Spinal cord (tissue), 10 donors: Measurements from ENCODE around the gene CCDC149. TPM values are rescaled to one million over a fixed set of nuclear protein-coding genes. Genes with fewer than 3 reads are reported as not detected.

Source experiments
- DNase-seq, 6 donors: peaks; one replicate each; pipeline versions ENCODE4 v3.0.0 to v3.0.0-alpha.2; 2013 to 2015; ENCODE audit warnings: low spot score in 6 of 6, low read depth in 4 of 6
- H3K27ac ChIP-seq: one replicate; pipeline ENCODE4 v1.5.1; 2013; ENCODE audit warnings: low read depth, low read length, control low read depth
- H3K27me3 ChIP-seq: one replicate; pipeline ENCODE4 v1.6.1; 2013; ENCODE audit warnings: low read length; ENCODE audit not compliant: control insufficient read depth, insufficient read depth
- H3K36me3 ChIP-seq: one replicate; pipeline ENCODE4 v1.6.1; 2013; ENCODE audit warnings: low read length; ENCODE audit not compliant: control insufficient read depth, insufficient read depth
- H3K4me1 ChIP-seq: one replicate; pipeline ENCODE4 v1.6.1; 2013; ENCODE audit warnings: low read length; ENCODE audit not compliant: control insufficient read depth, insufficient read depth
- H3K4me3 ChIP-seq: one replicate; pipeline ENCODE4 v1.5.1; 2013; ENCODE audit warnings: low read depth, low read length, control low read depth
- H3K9me3 ChIP-seq: one replicate; pipeline ENCODE4 v1.6.1; 2013; ENCODE audit warnings: low read length; ENCODE audit not compliant: control insufficient read depth, insufficient read depth
- WGBS: methylation state at CpG from one replicate; pipeline ENCODE4 v1.1.5; 2013; ENCODE audit warnings: missing lambda C conversion rate; ENCODE audit not compliant: insufficient coverage; 5-methylcytosine and 5-hydroxymethylcytosine counted together
- polyA plus RNA-seq, 2 donors: library from polyadenylated mRNA; unstranded; fragments of 120-200 nt; gene quantifications; one replicate each; pipeline ENCODE4 v1.2.1, GENCODE V29; 2013; ENCODE audit not compliant: insufficient read length in 2 of 2
- total RNA-seq, 2 donors: library from RNA; depleted of rRNA in 1 of 2; stranded (reverse); fragments of 120-200 nt in 1 of 2; fragments of >200 nt in 1 of 2; gene quantifications; one replicate each; pipeline versions ENCODE4 v1.2.3 to v1.2.4, GENCODE V29; 2013 to 2014
- donor health status: healthy.

Gene CCDC149
- total and polyA plus RNA-seq, 4 donors = 15.0 to 27.1 (median 23.3) TPM

DNA sequence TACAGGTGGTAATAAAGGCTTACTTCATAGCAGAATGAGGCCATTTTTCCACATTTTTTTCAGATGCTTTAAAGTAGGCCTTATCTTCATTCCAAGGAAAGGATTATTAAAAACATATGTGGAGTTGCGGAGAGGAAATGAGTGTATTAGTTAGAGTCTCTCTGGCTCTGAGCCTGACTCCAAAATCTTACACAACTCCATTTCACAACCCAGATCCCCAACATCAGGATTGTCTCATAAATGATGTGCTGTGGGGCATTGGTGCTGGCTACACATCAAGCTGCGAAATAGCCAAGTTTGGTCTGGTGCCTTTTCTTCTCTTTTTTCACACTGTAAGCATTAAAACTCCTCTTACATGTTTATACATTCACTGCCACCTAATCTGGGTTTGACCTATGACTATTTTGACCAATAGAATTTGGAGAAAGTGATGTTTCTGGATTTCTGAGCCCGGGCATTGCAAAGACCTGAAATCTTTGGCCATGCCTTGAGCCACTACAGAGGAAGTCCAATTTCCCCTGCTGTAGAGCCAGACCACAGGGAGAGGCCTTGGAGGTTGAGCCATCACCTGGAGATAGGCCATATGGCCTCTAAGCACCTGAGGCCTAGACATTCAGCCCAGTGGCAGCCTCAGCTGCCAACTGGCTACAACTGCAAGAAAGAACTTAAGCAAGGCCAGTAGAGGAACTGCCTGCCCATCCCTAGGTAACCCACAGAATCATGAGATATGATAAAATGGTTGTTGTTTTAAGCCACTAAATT lies 134.2 kb downstream of the CCDC149 start:
- Histone ChIP-seq H3K4me1 (no peaks in the 10 kb centered on the region), H3K4me3 (no peak overlapping the region), H3K9me3 (no peaks in the 10 kb centered on the region), H3K36me3 (no peaks in the 10 kb centered on the region), H3K27me3 (no peaks in the 10 kb centered on the region), H3K27ac (no peak overlapping the region)
- DNase-seq = no peak
- WGBS = 0% methylated on average over 1 of the region's 3 CpGs

DNA sequence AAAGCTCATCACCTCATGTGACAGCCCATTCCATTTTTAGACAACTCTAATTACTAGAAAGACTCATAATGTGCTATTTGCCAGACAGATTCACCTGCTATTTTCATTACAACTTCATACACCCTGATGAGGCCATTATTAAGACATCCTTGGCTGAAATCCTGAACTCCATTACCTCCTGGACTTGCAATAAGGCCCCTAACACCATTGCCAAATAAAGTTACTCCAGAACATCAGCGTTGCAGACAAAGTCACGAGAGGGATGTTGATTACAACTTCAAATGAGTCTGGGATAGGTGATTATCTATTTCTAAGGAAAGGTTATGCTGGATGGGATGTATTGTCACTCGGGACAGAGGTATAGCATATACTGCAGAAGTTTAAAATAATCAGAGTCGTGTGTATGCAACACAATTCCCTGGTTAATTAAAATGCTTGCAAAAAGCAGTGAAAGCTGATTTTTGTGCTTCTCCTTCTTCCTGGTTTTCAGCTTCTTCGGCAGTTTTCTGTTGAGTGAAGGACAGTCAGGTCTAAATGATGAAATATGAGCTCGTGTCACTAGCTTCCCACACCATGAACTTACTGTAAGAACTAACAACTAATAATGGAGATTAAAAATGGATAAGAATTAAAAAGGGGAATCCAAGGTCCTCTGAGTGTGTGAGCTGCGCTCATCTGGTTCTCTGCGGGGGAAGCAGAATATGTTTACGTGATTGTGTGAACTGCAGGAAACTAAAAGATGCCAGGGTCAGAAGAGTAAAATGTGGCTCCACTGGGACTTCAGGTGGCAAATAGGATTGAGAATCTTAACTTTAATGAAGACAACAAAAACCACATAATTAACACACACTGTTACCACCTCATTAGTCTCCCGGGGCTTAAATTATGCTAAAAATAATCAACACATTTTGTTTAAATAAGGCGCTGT lies 135.0 kb downstream of the CCDC149 start:
- WGBS = 69% methylated on average over 7 of the region's 11 CpGs
- Histone ChIP-seq H3K4me1 (no peaks in the 10 kb centered on the region), H3K9me3 (no peaks in the 10 kb centered on the region), H3K27me3 (no peaks in the 10 kb centered on the region), H3K36me3 (no peaks in the 10 kb centered on the region), H3K4me3 (no peak overlapping the region), H3K27ac (no peak overlapping the region)
- DNase-seq = peak in 1 of 6 donors; percentile 74

DNA sequence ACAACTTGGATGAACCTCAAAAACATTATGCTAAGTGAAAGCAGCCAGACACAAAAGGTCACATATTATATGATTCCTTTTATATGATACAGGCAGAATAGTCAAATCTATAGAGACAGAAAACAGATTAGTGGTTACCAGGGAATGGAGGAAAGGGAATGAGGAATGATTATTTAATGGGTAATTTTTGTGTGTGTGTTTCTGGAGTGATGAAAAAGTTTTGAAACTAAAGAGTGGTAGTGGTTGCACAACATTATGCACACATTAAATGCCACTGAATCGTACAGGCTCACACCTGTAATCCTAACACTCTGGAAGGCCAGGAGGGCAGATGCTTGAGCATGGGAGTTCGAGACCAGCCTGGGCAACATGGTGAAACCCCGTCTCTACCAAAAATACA lies 137.1 kb downstream of the CCDC149 start:
- no peaks in the 10 kb centered on the region for H3K9me3 ChIP-seq
- H3K4me1 ChIP-seq = no peaks in the 10 kb centered on the region
- H3K27ac ChIP-seq = no peak overlapping the region
- H3K4me3 ChIP-seq = no peak overlapping the region
- no peaks in the 10 kb centered on the region for H3K36me3 ChIP-seq
- H3K27me3 ChIP-seq = no peaks in the 10 kb centered on the region
- WGBS = 82% methylated on average over 2 of the region's 3 CpGs
- DNase-seq = no peak

DNA sequence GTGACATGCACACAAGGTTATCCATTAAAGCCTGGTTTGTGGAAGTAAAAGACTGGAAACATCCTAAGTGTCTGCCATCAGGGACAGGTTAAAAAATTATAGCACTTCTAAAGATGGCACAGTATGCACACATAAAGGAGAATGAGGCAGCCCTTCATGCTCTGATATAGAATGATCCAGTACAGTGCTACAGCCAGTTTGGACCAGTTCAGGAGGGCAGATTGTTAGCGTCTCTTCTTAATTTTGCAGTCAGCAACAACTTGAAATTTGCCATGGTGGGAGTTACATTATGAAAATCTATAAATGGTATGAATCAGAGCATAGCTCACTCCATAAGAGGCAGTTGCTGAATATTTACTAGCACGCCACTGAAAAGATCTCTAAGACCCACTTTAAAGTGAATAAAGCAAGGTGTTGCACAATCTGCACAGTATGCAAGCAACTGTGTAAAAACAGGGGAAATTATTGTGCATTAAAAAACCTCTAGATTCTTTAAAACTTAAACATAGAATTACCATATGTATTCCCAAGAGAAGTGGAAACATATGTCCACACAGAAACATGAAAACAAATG lies 137.7 kb downstream of the CCDC149 start:
- Histone ChIP-seq H3K4me1 (no peaks in the 10 kb centered on the region), H3K27ac (no peak overlapping the region), H3K27me3 (no peaks in the 10 kb centered on the region), H3K36me3 (no peaks in the 10 kb centered on the region), H3K4me3 (no peak overlapping the region), H3K9me3 (no peaks in the 10 kb centered on the region)
- WGBS = 100% methylated on average over 1 of the region's 2 CpGs
- no peak for DNase-seq

DNA sequence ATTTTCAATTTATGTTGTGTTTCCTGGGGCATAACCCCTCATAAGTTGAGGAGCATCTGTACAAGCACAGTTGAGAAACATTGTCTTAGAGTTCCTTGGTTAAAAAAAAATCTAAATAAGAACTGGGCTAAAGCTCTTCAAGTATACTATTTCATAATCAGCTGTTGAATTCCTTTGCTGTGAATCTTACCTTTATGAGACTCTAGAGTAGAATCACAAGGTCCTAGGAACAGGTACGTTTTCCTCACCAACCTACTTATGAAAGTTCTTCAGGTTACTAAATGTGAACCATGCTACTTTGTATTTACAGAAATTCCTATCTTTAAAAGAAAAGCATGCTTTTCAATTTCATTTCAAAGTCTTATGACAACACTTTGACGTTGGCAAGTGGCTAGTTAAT lies 138.4 kb downstream of the CCDC149 start:
- WGBS = no CpG with 5 or more reads among the region's 2 CpGs
- Histone ChIP-seq H3K27ac (no peak overlapping the region), H3K9me3 (no peaks in the 10 kb centered on the region), H3K4me3 (no peak overlapping the region), H3K36me3 (no peaks in the 10 kb centered on the region), H3K27me3 (no peaks in the 10 kb centered on the region), H3K4me1 (no peaks in the 10 kb centered on the region)
- no peak for DNase-seq

DNA sequence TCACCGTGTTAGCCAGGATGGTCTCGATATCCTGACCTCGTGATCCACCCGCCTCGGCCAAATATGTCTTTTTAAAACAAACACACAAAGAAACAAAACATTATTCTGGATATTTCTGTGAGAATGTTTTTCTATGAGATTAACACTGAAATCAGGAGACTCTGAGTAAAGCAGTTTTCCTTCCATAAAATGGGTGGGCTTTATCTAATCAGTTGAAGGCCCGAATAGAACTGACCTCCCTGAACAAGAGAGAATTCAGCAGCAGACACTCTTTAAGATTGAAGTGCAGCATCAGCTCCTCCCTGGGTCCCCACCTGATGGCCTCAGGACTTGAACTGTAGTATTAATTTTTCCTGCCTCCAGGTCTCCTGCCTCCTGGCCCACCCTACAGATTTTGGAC lies 139.9 kb downstream of the CCDC149 start:
- Histone ChIP-seq H3K36me3 (no peaks in the 10 kb centered on the region), H3K27ac (no peak overlapping the region), H3K9me3 (no peaks in the 10 kb centered on the region), H3K4me3 (no peak overlapping the region), H3K4me1 (no peaks in the 10 kb centered on the region), H3K27me3 (no peaks in the 10 kb centered on the region)
- no peak for DNase-seq
- WGBS = 100% methylated on average over 1 of the region's 6 CpGs

DNA sequence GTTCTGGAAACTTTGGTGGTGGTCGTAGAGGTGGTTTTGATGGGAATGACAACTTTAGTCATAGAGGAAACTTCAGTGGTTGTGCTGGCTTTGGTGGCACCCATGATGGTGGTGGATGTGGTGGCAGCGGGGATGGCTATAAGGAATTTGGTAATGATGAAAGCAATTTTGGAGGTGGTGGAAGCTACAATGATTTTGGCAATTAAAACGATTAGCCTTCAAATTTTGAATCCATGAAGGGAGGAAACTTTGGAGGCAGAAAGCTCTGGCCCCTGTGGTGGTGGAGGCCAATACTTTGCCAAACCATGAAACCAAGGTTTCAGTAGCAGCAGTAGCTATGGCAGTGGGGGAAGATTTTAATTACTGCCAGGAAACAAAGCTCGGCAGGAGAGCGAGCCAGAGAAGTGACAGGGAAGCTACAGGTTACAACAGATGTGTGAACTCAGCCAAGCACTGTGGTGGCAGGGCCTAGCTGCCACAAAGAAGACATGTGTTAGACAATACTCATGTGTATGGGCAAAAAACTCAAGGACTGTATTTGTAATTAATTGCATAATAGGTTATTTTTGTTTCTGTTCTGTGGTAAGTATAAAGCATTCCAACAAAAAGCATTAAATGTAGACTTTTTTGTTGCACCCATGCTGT lies 140.7 kb downstream of the CCDC149 start:
- no peak for DNase-seq
- Histone ChIP-seq H3K4me1 (no peaks in the 10 kb centered on the region), H3K27me3 (no peaks in the 10 kb centered on the region), H3K9me3 (no peaks in the 10 kb centered on the region), H3K27ac (no peak overlapping the region), H3K4me3 (no peak overlapping the region), H3K36me3 (no peaks in the 10 kb centered on the region)
- 86% methylated on average over 5 of the region's 5 CpGs for WGBS

DNA sequence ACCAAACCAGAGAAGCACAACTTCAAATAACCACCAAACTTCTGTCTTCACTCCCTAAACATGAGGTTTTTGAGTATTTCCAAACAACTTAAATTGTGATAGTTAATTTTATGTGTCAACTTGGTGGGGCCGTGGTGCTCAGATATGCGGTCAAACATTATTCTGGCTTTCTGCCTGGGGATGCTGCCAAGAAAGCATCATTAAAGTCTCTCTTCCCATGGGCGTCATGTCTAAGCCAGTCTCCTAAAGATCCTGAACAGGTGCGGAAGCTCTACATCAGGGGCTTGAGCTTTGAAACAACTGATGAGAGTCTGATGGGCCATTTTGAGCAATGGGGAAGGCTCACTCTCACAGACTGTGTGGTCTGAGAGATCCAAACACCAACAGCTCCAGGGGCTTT lies 141.6 kb downstream of the CCDC149 start:
- H3K4me1 ChIP-seq = no peaks in the 10 kb centered on the region
- DNase-seq = no peak
- no peaks in the 10 kb centered on the region for H3K27me3 ChIP-seq
- no peaks in the 10 kb centered on the region for H3K9me3 ChIP-seq
- no peak overlapping the region for H3K27ac ChIP-seq
- H3K36me3 ChIP-seq = no peaks in the 10 kb centered on the region
- 79% methylated on average over 4 of the region's 4 CpGs for WGBS
- no peak overlapping the region for H3K4me3 ChIP-seq

DNA sequence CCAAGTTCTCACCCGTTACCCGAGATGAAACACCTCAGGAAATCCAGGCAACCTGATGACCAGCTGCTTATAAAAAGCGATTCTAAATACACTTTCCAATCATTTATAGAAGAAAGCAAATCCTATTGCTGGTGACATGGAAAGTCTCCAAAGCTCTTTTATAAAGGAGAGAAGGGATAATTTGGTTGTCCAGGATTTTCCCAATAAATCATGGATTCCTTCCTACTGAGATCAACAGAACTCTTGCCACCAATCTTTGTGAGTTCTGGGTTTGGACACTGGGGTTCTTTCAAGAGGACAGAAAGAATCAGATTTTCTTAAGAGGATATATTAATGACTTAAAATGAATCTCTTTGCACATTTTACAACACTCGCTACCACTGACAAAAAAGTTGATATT lies 142.2 kb downstream of the CCDC149 start:
- Histone ChIP-seq H3K27me3 (no peaks in the 10 kb centered on the region), H3K36me3 (no peaks in the 10 kb centered on the region), H3K27ac (no peak overlapping the region), H3K9me3 (no peaks in the 10 kb centered on the region), H3K4me3 (no peak overlapping the region), H3K4me1 (no peaks in the 10 kb centered on the region)
- WGBS = no CpG with 5 or more reads among the region's 4 CpGs
- no peak for DNase-seq
